ENCODE measurements around the gene TMEM94. TPM values are rescaled to one million over a fixed set of nuclear protein-coding genes. Genes with fewer than 3 reads are reported as not detected.

TMEM94 gene
- total and polyA plus RNA-seq, 2 of the 13 experiments (the other 11 are each of a cell fraction or from before 2014, with no cell fraction given): 32.6 to 134 TPM

DNA sequence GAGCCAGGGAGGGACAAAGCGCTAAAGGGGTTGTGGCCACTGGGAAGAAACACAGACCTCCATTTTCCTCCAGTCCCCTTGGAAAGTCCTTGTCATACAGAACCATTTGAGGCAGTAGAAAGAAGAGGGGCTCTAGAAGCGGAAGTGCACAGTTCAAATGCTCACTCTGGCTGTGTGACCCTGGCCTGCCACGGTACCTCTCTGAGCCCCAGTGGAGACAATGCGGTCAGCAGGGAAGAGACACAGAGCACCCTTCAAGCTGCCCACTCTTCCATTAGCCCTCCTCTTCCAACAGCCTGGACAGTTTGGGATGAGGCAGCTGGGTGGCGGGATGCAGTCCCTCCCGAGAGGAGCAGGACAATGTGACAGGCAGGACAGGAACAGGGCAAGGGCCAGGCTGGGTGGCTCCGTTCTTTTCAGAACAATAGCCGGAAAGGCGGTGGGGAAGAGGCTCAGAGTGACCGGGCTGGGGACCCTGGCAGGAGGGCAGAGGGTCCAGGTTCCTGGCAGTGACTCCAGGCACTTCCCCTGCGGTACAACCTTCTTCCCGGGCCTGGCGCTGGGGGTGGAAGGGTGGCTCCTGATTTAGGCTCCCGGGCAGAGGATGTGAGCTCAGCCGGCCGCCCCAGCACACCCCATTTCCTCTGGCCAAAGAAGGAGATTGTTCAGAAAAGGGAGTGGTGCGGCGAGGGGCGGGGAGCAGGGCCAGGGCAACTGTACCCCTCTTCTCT is 53.3 kb downstream of the TMEM94 start:
- Histone ChIP-seq H3K36me3 (replicated peaks in 1 of 2; ENCODE audit: control insufficient read depth in 1 of 2, insufficient read depth in 2 of 2, low read length in 2 of 2) (peaks cover 4 to 21% of the 10 kb centered on the region in 2 experiments; a peak in 4 of 5 replicates), H3K79me2 (ENCODE audit: insufficient read depth, low read length) (peaks cover 2% of the 10 kb centered on the region), H2AFZ (ENCODE audit: low read length) (no peak overlapping the region), H3K9me3 (ENCODE audit: low read length) (no peaks in the 10 kb centered on the region), H3K27me3 (ENCODE audit: control insufficient read depth in 1 of 2, insufficient read depth in 2 of 2, low read length in 2 of 2) (no peaks in the 10 kb centered on the region; a peak in 1 of 5 replicates), H3K4me2 (ENCODE audit: low read depth, low read length) (no peak overlapping the region), H4K20me1 (ENCODE audit: insufficient read depth, low read length) (peaks cover 5% of the 10 kb centered on the region; the same call in 1 of the 2 replicates), H3K27ac (ENCODE audit: extremely low read length, insufficient read depth, low read length) (no peak overlapping the region), H3K9ac (ENCODE audit: insufficient read depth, low read depth, low read length) (no peak overlapping the region), H3K4me1 (ENCODE audit: insufficient read depth, low read length) (peaks cover 72% of the 10 kb centered on the region), H3K4me3 (replicated peaks in 1 of 3; ENCODE audit: insufficient read depth in 1 of 3, low read depth in 2 of 3, low read length in 3 of 3) (no peak overlapping the region)
- CTCF ChIA-PET (ENCODE audit: low intra/inter-chr PET ratio, low total read pairs): no interaction called here
- BruUV-seq (replicated peaks): no TSS peak
- no peak for DNase-seq (ENCODE audit: low spot score)
- TF ChIP-seq ZNF768 (CRISPR knock-in tag; IDR thresholded peaks at IDR 0.05) (peak; percentile 99), SMAD3 (CRISPR knock-in tag; IDR thresholded peaks at IDR 0.05) (no peak), NFIC (IDR thresholded peaks at IDR 0.05; ENCODE audit: low read length) (no peak), MAX (IDR thresholded peaks at IDR 0.05) (0 out of 2 replicates have a peak, but pooled peaks have one; percentile 23), ZMYM3 (CRISPR knock-in tag; IDR thresholded peaks at IDR 0.05) (peak; percentile 85)
- 94% methylated on average over 19 of the region's 19 CpGs for WGBS (ENCODE audit: low lambda C conversion rate)
- in situ Hi-C loops (cut with HindIII; ENCODE audit: extremely low pct_ligation_motif_present, low pct_unique_long_range_greater_than_20kb) (loop anchor here (5.0 kb wide), 1 partner anchor 82 kb away; no protein-coding TSS in a partner anchor), intact Hi-C loops (cut with micrococcal nuclease; ENCODE audit: unreplicated experiment) (loop anchor here (5.0 kb wide), 1 partner anchor 52 kb away; the partner anchor contains the start of gene TMEM94)
- no peak for FAIRE-seq
- ATAC-seq: no peak
- POLR2A ChIA-PET: interaction anchor here (1.4 to 1.6 kb wide), 2 partner anchors 16 to 270 kb away, joined by 4 to 6 read pairs; partner anchors contain the start of gene LLGL2

GRCh38 chr17:75511270-75511609 is 54.8 kb downstream of the TMEM94 start:
- Histone ChIP-seq H3K4me3 (replicated peaks in 1 of 3; ENCODE audit: insufficient read depth in 1 of 3, low read depth in 2 of 3, low read length in 3 of 3) (peak overlapping the region in 1 of 3 experiments; percentile 50; a peak in 2 of 6 replicates), H4K20me1 (ENCODE audit: insufficient read depth, low read length) (peaks cover 5% of the 10 kb centered on the region; the same call in 1 of the 2 replicates), H3K27ac (ENCODE audit: extremely low read length, insufficient read depth, low read length) (peak overlapping the region; percentile 73), H3K27me3 (ENCODE audit: control insufficient read depth in 1 of 2, insufficient read depth in 2 of 2, low read length in 2 of 2) (no peaks in the 10 kb centered on the region; a peak in 1 of 5 replicates), H3K4me2 (ENCODE audit: low read depth, low read length) (peak overlapping the region; percentile 64), H3K9me3 (ENCODE audit: low read length) (no peaks in the 10 kb centered on the region), H3K36me3 (replicated peaks in 1 of 2; ENCODE audit: control insufficient read depth in 1 of 2, insufficient read depth in 2 of 2, low read length in 2 of 2) (peaks cover 4 to 12% of the 10 kb centered on the region in 2 experiments; a peak in 4 of 5 replicates), H3K4me1 (ENCODE audit: insufficient read depth, low read length) (peaks cover 69% of the 10 kb centered on the region), H2AFZ (ENCODE audit: low read length) (no peak overlapping the region), H3K9ac (ENCODE audit: insufficient read depth, low read depth, low read length) (peak overlapping the region; percentile 47; the same call in 1 of the 2 replicates), H3K79me2 (ENCODE audit: insufficient read depth, low read length) (peaks cover 2% of the 10 kb centered on the region)
- ChIA-PET POLR2A (interaction anchor here (0.7 to 2.1 kb wide), 12 partner anchors 8 to 269 kb away, joined by 3 to 18 read pairs (median 4); partner anchors contain the start of genes LLGL2 and TMEM94), CTCF (ENCODE audit: low intra/inter-chr PET ratio, low total read pairs) (no interaction called here)
- in situ Hi-C loops (cut with HindIII; ENCODE audit: extremely low pct_ligation_motif_present, low pct_unique_long_range_greater_than_20kb) (no loop called here), intact Hi-C loops (cut with micrococcal nuclease; ENCODE audit: unreplicated experiment) (loop anchor here (5.0 kb wide), 1 partner anchor 54 kb away; the partner anchor contains the start of gene TMEM94)
- TF ChIP-seq ZNF136 (CRISPR knock-in tag; IDR thresholded peaks at IDR 0.05; ENCODE audit: low read depth) (0 out of 2 replicates have a peak, but pooled peaks have one; percentile 2), SP5 (CRISPR knock-in tag; IDR thresholded peaks at IDR 0.05; ENCODE audit: borderline replicate concordance, low read depth) (no peak), PHF21A (CRISPR knock-in tag; IDR thresholded peaks at IDR 0.05) (no peak), ZNF768 (CRISPR knock-in tag; IDR thresholded peaks at IDR 0.05) (peak; percentile 97), ZFP82 (CRISPR knock-in tag; IDR thresholded peaks at IDR 0.05; ENCODE audit: borderline replicate concordance) (0 out of 2 replicates have a peak, but pooled peaks have one; percentile 35), CHD4 (IDR thresholded peaks at IDR 0.05; ENCODE audit: borderline replicate concordance, low read length) (peak; percentile 81; the same call in 1 of the 2 replicates), KDM1A (CRISPR knock-in tag; IDR thresholded peaks at IDR 0.05) (peak; percentile 84), PHF20 (CRISPR knock-in tag; IDR thresholded peaks at IDR 0.05) (peak; percentile 47; the same call in 1 of the 2 replicates)
- no TSS peak for BruUV-seq (replicated peaks)
- FAIRE-seq: no peak
- ATAC-seq: no peak
- WGBS (ENCODE audit: low lambda C conversion rate): 96% methylated on average over 4 of the region's 4 CpGs
- no peak for DNase-seq (ENCODE audit: low spot score)

All from HepG2 (cell line).